ENCODE results near the gene PWWP2A. TPM values are rescaled to one million over a fixed set of nuclear protein-coding genes. Genes with fewer than 3 reads are reported as not detected.

PWWP2A gene
- total and polyA plus RNA-seq, 2 donors (not counting 1 experiment from before 2014, with no cell fraction given) = 19.6 to 48.8 TPM

GRCh38 chr5:160075073-160075472, 44.2 kb downstream of the PWWP2A start:
- H3K27ac ChIP-seq (ENCODE audit: low read length in 2 of 2) = no peak overlapping the region
- H3K4me3 Mint-ChIP-seq = no peak overlapping the region
- H3K4me1 Mint-ChIP-seq = peaks cover 7% of the 10 kb centered on the region
- no peaks in the 10 kb centered on the region for H3K4me1 ChIP-seq (ENCODE audit: control insufficient read depth in 2 of 2, insufficient read depth in 2 of 2, low read length in 2 of 2)
- no peak overlapping the region for H3K9ac ChIP-seq (ENCODE audit: low read length)
- no peak overlapping the region for H2AFZ ChIP-seq (ENCODE audit: insufficient read depth, low read depth, low read length, poor library complexity, severe bottlenecking)
- TF ChIP-seq EZH2 (IDR thresholded peaks at IDR 0.05; ENCODE audit: borderline replicate concordance, insufficient read depth, low read depth, low read length, poor library complexity, severe bottlenecking) = no peak
- no peak for TF ChIP-seq CTCF (IDR thresholded peaks at IDR 0.05)
- no peak overlapping the region for H3K4me2 ChIP-seq (replicated peaks; ENCODE audit: low read depth, low read length, poor library complexity, severe bottlenecking)
- H4K20me1 ChIP-seq (ENCODE audit: control insufficient read depth, insufficient read depth, low read length, poor library complexity, severe bottlenecking) = no peaks in the 10 kb centered on the region
- H3K9me3 ChIP-seq (ENCODE audit: control extremely low read depth in 1 of 3, control insufficient read depth in 2 of 3, insufficient read depth in 1 of 3, low read length in 2 of 3) = no peaks in the 10 kb centered on the region
- intact Hi-C loops (cut with micrococcal nuclease) = no loop called here
- CTCF ChIA-PET = no interaction called here
- H3K4me3 ChIP-seq (ENCODE audit: control extremely low read depth in 1 of 5, extremely low read depth in 1 of 5, insufficient read depth in 1 of 5, low read depth in 2 of 5, low read length in 4 of 5) = no peak overlapping the region
- no peaks in the 10 kb centered on the region for H3K9me3 Mint-ChIP-seq (ENCODE audit: insufficient read depth)
- POLR2A ChIA-PET = no interaction called here
- H3K79me2 ChIP-seq (ENCODE audit: control insufficient read depth, insufficient read depth, low read length) = no peaks in the 10 kb centered on the region
- H3K27me3 Mint-ChIP-seq = no peaks in the 10 kb centered on the region
- ATAC-seq (ENCODE audit: low read depth) (no peak), DNase-seq (no peak)
- peaks cover 6 to 9% of the 10 kb centered on the region in 2 experiments for H3K36me3 ChIP-seq (replicated peaks in 1 of 2; ENCODE audit: control extremely low read depth in 1 of 2, control insufficient read depth in 1 of 2, extremely low read depth in 1 of 2, insufficient read depth in 2 of 2, low read length in 1 of 2)
- no peaks in the 10 kb centered on the region for H3K27me3 ChIP-seq (replicated peaks in 1 of 4; ENCODE audit: control extremely low read depth in 1 of 4, control insufficient read depth in 3 of 4, insufficient read depth in 4 of 4, low read length in 3 of 4)
- H3K27ac Mint-ChIP-seq = no peak overlapping the region

GRCh38 chr5:160071916-160072315, 47.3 kb downstream of the PWWP2A start:
- ChIA-PET CTCF (interaction anchor here (0.7 to 1.0 kb wide), 3 partner anchors 9 to 319 kb away, joined by 3 read pairs; no protein-coding TSS in a partner anchor), POLR2A (no interaction called here)
- H3K9me3 ChIP-seq (ENCODE audit: control extremely low read depth in 1 of 3, control insufficient read depth in 2 of 3, insufficient read depth in 1 of 3, low read length in 2 of 3) = no peaks in the 10 kb centered on the region
- peaks cover 7% of the 10 kb centered on the region for H3K4me1 Mint-ChIP-seq
- H3K9me3 Mint-ChIP-seq (ENCODE audit: insufficient read depth) = no peaks in the 10 kb centered on the region
- no peaks in the 10 kb centered on the region for H3K27me3 Mint-ChIP-seq
- H3K27ac Mint-ChIP-seq = no peak overlapping the region
- H3K27ac ChIP-seq (ENCODE audit: low read length in 2 of 2) = no peak overlapping the region
- no peak overlapping the region for H3K9ac ChIP-seq (ENCODE audit: low read length)
- no CpG with 5 or more reads among the region's 2 CpGs for WGBS (ENCODE audit: insufficient coverage)
- no peaks in the 10 kb centered on the region for H4K20me1 ChIP-seq (ENCODE audit: control insufficient read depth, insufficient read depth, low read length, poor library complexity, severe bottlenecking)
- H3K27me3 ChIP-seq (replicated peaks in 1 of 4; ENCODE audit: control extremely low read depth in 1 of 4, control insufficient read depth in 3 of 4, insufficient read depth in 4 of 4, low read length in 3 of 4) = no peaks in the 10 kb centered on the region
- no peak overlapping the region for H3K4me3 ChIP-seq (ENCODE audit: control extremely low read depth in 1 of 5, extremely low read depth in 1 of 5, insufficient read depth in 1 of 5, low read depth in 2 of 5, low read length in 4 of 5)
- TF ChIP-seq EZH2 (IDR thresholded peaks at IDR 0.05; ENCODE audit: borderline replicate concordance, insufficient read depth, low read depth, low read length, poor library complexity, severe bottlenecking) (no peak), CTCF (IDR thresholded peaks at IDR 0.05) (no peak)
- H3K4me1 ChIP-seq (ENCODE audit: control insufficient read depth in 2 of 2, insufficient read depth in 2 of 2, low read length in 2 of 2) = no peaks in the 10 kb centered on the region
- no peak overlapping the region for H2AFZ ChIP-seq (ENCODE audit: insufficient read depth, low read depth, low read length, poor library complexity, severe bottlenecking)
- no peak for DNase-seq
- H3K4me2 ChIP-seq (replicated peaks; ENCODE audit: low read depth, low read length, poor library complexity, severe bottlenecking) = no peak overlapping the region
- peaks cover 3 to 12% of the 10 kb centered on the region in 2 experiments for H3K36me3 ChIP-seq (replicated peaks in 1 of 2; ENCODE audit: control extremely low read depth in 1 of 2, control insufficient read depth in 1 of 2, extremely low read depth in 1 of 2, insufficient read depth in 2 of 2, low read length in 1 of 2)
- H3K4me3 Mint-ChIP-seq = no peak overlapping the region
- no peak for ATAC-seq (ENCODE audit: low read depth)
- intact Hi-C loops (cut with micrococcal nuclease) = no loop called here
- H3K79me2 ChIP-seq (ENCODE audit: control insufficient read depth, insufficient read depth, low read length) = no peaks in the 10 kb centered on the region

Measured in B cell (primary cell).